ENCODE measurements around the gene SACS. TPM values are rescaled to one million over a fixed set of nuclear protein-coding genes. Genes with fewer than 3 reads are reported as not detected.

The SACS gene
- polyA plus RNA-seq, 1 donor from 2014 or later, result 4.2 TPM

GRCh38 chr13:23461544-23461943 lies 28.0 kb upstream of the SACS start:
- Mint-ChIP-seq H3K4me3 (no peak overlapping the region), H3K4me1 (peaks cover 7 to 12% (median 9%) of the 10 kb centered on the region in 3 donors), H3K36me3 (peaks cover 2% of the 10 kb centered on the region), H3K9me3 (no peaks in the 10 kb centered on the region), H3K27ac (no peak overlapping the region), H3K27me3 (peaks cover 3% of the 10 kb centered on the region)

- no peak overlapping the region for H3K27ac Mint-ChIP-seq
- H3K4me1 Mint-ChIP-seq, result peaks cover 7 to 11% (median 9%) of the 10 kb centered on the region in 3 donors
- no peaks in the 10 kb centered on the region for H3K9me3 Mint-ChIP-seq
- H3K36me3 Mint-ChIP-seq, result peaks cover 2% of the 10 kb centered on the region
- no peak overlapping the region for H3K4me3 Mint-ChIP-seq
- peaks cover 6% of the 10 kb centered on the region for H3K27me3 Mint-ChIP-seq
Measured at GRCh38 chr13:23460921-23461320, 27.4 kb upstream of the SACS start.

- no peak overlapping the region for H3K27ac Mint-ChIP-seq
- no peak overlapping the region for H3K4me3 Mint-ChIP-seq
- no peaks in the 10 kb centered on the region for H3K9me3 Mint-ChIP-seq
- peaks cover 9% of the 10 kb centered on the region for H3K27me3 Mint-ChIP-seq
- H3K4me1 Mint-ChIP-seq, result peaks cover 7 to 10% (median 9%) of the 10 kb centered on the region in 3 donors
- peaks cover 2% of the 10 kb centered on the region for H3K36me3 Mint-ChIP-seq
Measured at GRCh38 chr13:23460309-23460708, 26.8 kb upstream of the SACS start.

- H3K4me1 Mint-ChIP-seq, result peaks cover 7 to 10% (median 9%) of the 10 kb centered on the region in 3 donors
- H3K27ac Mint-ChIP-seq, result no peak overlapping the region
- H3K27me3 Mint-ChIP-seq, result peaks cover 15% of the 10 kb centered on the region
Measured at GRCh38 chr13:23458989-23459388, 25.5 kb upstream of the SACS start.

GRCh38 chr13:23456437-23457210 lies 23.1 kb upstream of the SACS start:
- no peaks in the 10 kb centered on the region for H3K36me3 Mint-ChIP-seq
- H3K27me3 Mint-ChIP-seq, result peaks cover 20% of the 10 kb centered on the region
- H3K4me1 Mint-ChIP-seq, result peaks cover 7 to 10% (median 8%) of the 10 kb centered on the region in 3 donors
- no peak overlapping the region for H3K4me3 Mint-ChIP-seq
- no peak overlapping the region for H3K27ac Mint-ChIP-seq
- no peaks in the 10 kb centered on the region for H3K9me3 Mint-ChIP-seq

More at GRCh38 chr13:23458989-23459388, 25.5 kb upstream of the SACS start:
- no peaks in the 10 kb centered on the region for H3K9me3 Mint-ChIP-seq
- peaks cover 2% of the 10 kb centered on the region for H3K36me3 Mint-ChIP-seq
- H3K4me3 Mint-ChIP-seq, result no peak overlapping the region

GRCh38 chr13:23455401-23456185 lies 22.1 kb upstream of the SACS start:
- Mint-ChIP-seq H3K36me3 (no peaks in the 10 kb centered on the region), H3K4me3 (no peak overlapping the region), H3K27ac (no peak overlapping the region)

GRCh38 chr13:23453132-23453531 lies 19.6 kb upstream of the SACS start:
- Mint-ChIP-seq H3K36me3 (no peaks in the 10 kb centered on the region), H3K4me3 (no peak overlapping the region), H3K27ac (no peak overlapping the region), H3K4me1 (peaks cover 0 to 2% (median 0%) of the 10 kb centered on the region in 3 donors), H3K9me3 (no peaks in the 10 kb centered on the region), H3K27me3 (peaks cover 18% of the 10 kb centered on the region)

More at GRCh38 chr13:23455401-23456185, 22.1 kb upstream of the SACS start:
- no peaks in the 10 kb centered on the region for H3K9me3 Mint-ChIP-seq
- peaks cover 20% of the 10 kb centered on the region for H3K27me3 Mint-ChIP-seq
- H3K4me1 Mint-ChIP-seq, result peaks cover 6 to 9% (median 8%) of the 10 kb centered on the region in 3 donors

GRCh38 chr13:23450340-23451046 lies 17.0 kb upstream of the SACS start:
- Mint-ChIP-seq H3K27ac (no peak overlapping the region), H3K4me3 (no peak overlapping the region), H3K36me3 (no peaks in the 10 kb centered on the region), H3K9me3 (no peaks in the 10 kb centered on the region), H3K4me1 (peaks cover 0 to 2% (median 0%) of the 10 kb centered on the region in 3 donors), H3K27me3 (peaks cover 13% of the 10 kb centered on the region)

GRCh38 chr13:23449398-23450162 lies 16.1 kb upstream of the SACS start:
- H3K27ac Mint-ChIP-seq, result no peak overlapping the region
- no peak overlapping the region for H3K4me3 Mint-ChIP-seq
- no peaks in the 10 kb centered on the region for H3K9me3 Mint-ChIP-seq
- peaks cover 10% of the 10 kb centered on the region for H3K27me3 Mint-ChIP-seq
- no peaks in the 10 kb centered on the region for H3K36me3 Mint-ChIP-seq
- H3K4me1 Mint-ChIP-seq, result peaks cover 0 to 2% (median 0%) of the 10 kb centered on the region in 3 donors

GRCh38 chr13:23447927-23448326 lies 14.4 kb upstream of the SACS start:
- no peak overlapping the region for H3K4me3 Mint-ChIP-seq
- no peaks in the 10 kb centered on the region for H3K36me3 Mint-ChIP-seq
- peaks cover 0 to 4% (median 0%) of the 10 kb centered on the region in 3 donors for H3K4me1 Mint-ChIP-seq
- no peak overlapping the region for H3K27ac Mint-ChIP-seq
- no peaks in the 10 kb centered on the region for H3K9me3 Mint-ChIP-seq
- peaks cover 3% of the 10 kb centered on the region for H3K27me3 Mint-ChIP-seq

GRCh38 chr13:23445794-23446193 lies 12.3 kb upstream of the SACS start:
- Mint-ChIP-seq H3K27ac (no peak overlapping the region), H3K4me3 (no peak overlapping the region), H3K9me3 (no peaks in the 10 kb centered on the region), H3K4me1 (peaks cover 0 to 2% (median 0%) of the 10 kb centered on the region in 3 donors), H3K36me3 (no peaks in the 10 kb centered on the region), H3K27me3 (no peaks in the 10 kb centered on the region)

- no peaks in the 10 kb centered on the region for H3K36me3 Mint-ChIP-seq
- H3K27me3 Mint-ChIP-seq, result no peaks in the 10 kb centered on the region
- H3K27ac Mint-ChIP-seq, result no peak overlapping the region
- no peaks in the 10 kb centered on the region for H3K9me3 Mint-ChIP-seq
- H3K4me3 Mint-ChIP-seq, result no peak overlapping the region
- peaks cover 0 to 2% (median 0%) of the 10 kb centered on the region in 3 donors for H3K4me1 Mint-ChIP-seq
Measured at GRCh38 chr13:23443878-23444277, 10.4 kb upstream of the SACS start.

GRCh38 chr13:23443110-23443509 lies 9.6 kb upstream of the SACS start:
- Mint-ChIP-seq H3K4me1 (peaks cover 0 to 2% (median 0%) of the 10 kb centered on the region in 3 donors), H3K9me3 (no peaks in the 10 kb centered on the region), H3K27ac (no peak overlapping the region), H3K27me3 (peaks cover 2% of the 10 kb centered on the region), H3K36me3 (no peaks in the 10 kb centered on the region), H3K4me3 (no peak overlapping the region)

- Mint-ChIP-seq H3K27me3 (peaks cover 11% of the 10 kb centered on the region), H3K27ac (no peak overlapping the region), H3K9me3 (no peaks in the 10 kb centered on the region), H3K36me3 (no peaks in the 10 kb centered on the region), H3K4me3 (no peak overlapping the region), H3K4me1 (peaks cover 0 to 2% (median 0%) of the 10 kb centered on the region in 3 donors)
Measured at GRCh38 chr13:23440821-23441618, 7.5 kb upstream of the SACS start.
